HepG2 (cell line): ENCODE measurements around the gene CDK3. TPM values are rescaled to one million over a fixed set of nuclear protein-coding genes. Genes with fewer than 3 reads are reported as not detected.

ENCODE experiments used
- BCLAF1 ChIP-seq: fragments of 450-650 bp; IDR thresholded peaks from 2 replicates; pipeline ENCODE4 v1.6.1; 2017; ENCODE audit warnings: mild to moderate bottlenecking
- FLYWCH1 ChIP-seq: sonication (generic); formaldehyde crosslinking; IDR thresholded peaks from 2 replicates; pipeline ENCODE4 v1.8.1; 2023; ENCODE audit warnings: mild to moderate bottlenecking, missing genetic modification reagents
- FOXC1 ChIP-seq: sonication (generic); formaldehyde crosslinking; IDR thresholded peaks from 2 replicates; pipeline ENCODE4 v1.8.0; 2022; ENCODE audit warnings: mild to moderate bottlenecking, missing genetic modification reagents, borderline replicate concordance
- HNRNPL ChIP-seq: fragments of 200-400 bp; formaldehyde crosslinking; IDR thresholded peaks from 2 replicates; pipeline ENCODE4 v1.6.1; 2017; ENCODE audit warnings: mild to moderate bottlenecking, low read depth, low read length
- IRF9 ChIP-seq: sonication (generic); formaldehyde crosslinking; IDR thresholded peaks from 2 replicates; pipeline ENCODE4 v1.8.0; 2022; ENCODE audit warnings: missing genetic modification reagents, mild to moderate bottlenecking, borderline replicate concordance
- MTERF4 ChIP-seq: sonication (generic); formaldehyde crosslinking; IDR thresholded peaks from 2 replicates; pipeline ENCODE4 v1.8.0; 2023; ENCODE audit warnings: mild to moderate bottlenecking, missing genetic modification reagents
- MXD4 ChIP-seq: IDR thresholded peaks from 2 replicates; pipeline ENCODE4 v1.6.1; 2016; ENCODE audit warnings: mild to moderate bottlenecking, missing biosample characterization, missing genetic modification reagents
- PAF1 ChIP-seq: IDR thresholded peaks from 2 replicates; pipeline ENCODE4 v1.6.1; 2016; ENCODE audit warnings: missing genetic modification reagents, missing compliant biosample characterization
- SCMH1 ChIP-seq: sonication (generic); formaldehyde crosslinking; IDR thresholded peaks from 2 replicates; pipeline ENCODE4 v1.9.0; 2021; ENCODE audit warnings: missing genetic modification reagents, mild to moderate bottlenecking, borderline replicate concordance
- SMARCE1 ChIP-seq: fragments of 450-650 bp; IDR thresholded peaks from 2 replicates; pipeline ENCODE4 v1.6.1; 2017; ENCODE audit warnings: borderline replicate concordance
- XRCC5 ChIP-seq: fragments of 200-400 bp; formaldehyde crosslinking; optimal IDR thresholded peaks from 2 replicates; pipeline ENCODE3; 2017; ENCODE audit warnings: mild to moderate bottlenecking, low read length
- ZBTB42 ChIP-seq: sonication (generic); formaldehyde crosslinking; IDR thresholded peaks from 2 replicates; pipeline ENCODE4 v1.5.0; 2020; ENCODE audit warnings: mild to moderate bottlenecking, missing genetic modification reagents
- ZKSCAN5 ChIP-seq: sonication (generic); formaldehyde crosslinking; IDR thresholded peaks from 2 replicates; pipeline ENCODE4 v1.5.1; 2020; ENCODE audit warnings: mild to moderate bottlenecking, missing genetic modification reagents
- ZNF280B ChIP-seq: sonication (generic); formaldehyde crosslinking; IDR thresholded peaks from 2 replicates; pipeline ENCODE4 v1.5.0; 2020; ENCODE audit warnings: missing genetic modification reagents, mild to moderate bottlenecking, borderline replicate concordance
- ZNF44 ChIP-seq: sonication (generic); formaldehyde crosslinking; IDR thresholded peaks from 2 replicates; pipeline ENCODE4 v1.5.1; 2020; ENCODE audit warnings: mild to moderate bottlenecking, missing genetic modification reagents
- ZNF512 ChIP-seq: sonication (generic); formaldehyde crosslinking; IDR thresholded peaks from 2 replicates; pipeline ENCODE4 v1.4.0; 2020; ENCODE audit warnings: mild to moderate bottlenecking, missing genetic modification reagents
- ZNF556 ChIP-seq: sonication (generic); formaldehyde crosslinking; IDR thresholded peaks from 2 replicates; pipeline ENCODE4 v1.4.0; 2020; ENCODE audit warnings: mild to moderate bottlenecking, missing genetic modification reagents, borderline replicate concordance
- ZNF597 ChIP-seq: sonication (generic); formaldehyde crosslinking; IDR thresholded peaks from 2 replicates; pipeline ENCODE4 v1.5.0; 2020; ENCODE audit warnings: missing genetic modification reagents
- ZNF775 ChIP-seq: sonication (generic); formaldehyde crosslinking; IDR thresholded peaks from 2 replicates; pipeline ENCODE4 v1.4.0; 2020; ENCODE audit warnings: missing genetic modification reagents, mild to moderate bottlenecking, moderate library complexity, borderline replicate concordance
- ZNF781 ChIP-seq: sonication (generic); formaldehyde crosslinking; IDR thresholded peaks from 2 replicates; pipeline ENCODE4 v1.5.1; 2020; ENCODE audit warnings: borderline replicate concordance, mild to moderate bottlenecking, missing genetic modification reagents; ENCODE audit errors: not compliant biosample characterization
- polyA plus RNA-seq, 8 experiments: library from polyadenylated mRNA; depleted of rRNA in 3 of 8; stranded (reverse) in 7 of 8; unstranded in 1 of 8; fragments of >200 nt; fragmentation: Illumina TruSeq in 4 of 8; extraction: Trizol in 4 of 8; gene quantifications; 2 replicates each; pipeline versions ENCODE4 v1.2.1 to v1.2.3, GENCODE V29; 2011 to 2016; ENCODE audit warnings: low read depth in 4 of 8, missing spikeins in 1 of 8, mixed read lengths in 1 of 8; ENCODE audit not compliant: insufficient read depth in 1 of 8
- total RNA-seq, 5 experiments: library from RNA; depleted of rRNA; stranded (reverse); fragments of >200 nt; fragmentation: Illumina TruSeq; extraction: Trizol; gene quantifications; 2 replicates each; pipeline ENCODE4 v1.2.3, GENCODE V29; 2016; ENCODE audit warnings: low read depth in 1 of 5

CDK3 gene
- total and polyA plus RNA-seq, 2 of the 13 experiments (the other 11 are each of a cell fraction or from before 2014, with no cell fraction given): 5.8 to 11.4 TPM

DNA sequence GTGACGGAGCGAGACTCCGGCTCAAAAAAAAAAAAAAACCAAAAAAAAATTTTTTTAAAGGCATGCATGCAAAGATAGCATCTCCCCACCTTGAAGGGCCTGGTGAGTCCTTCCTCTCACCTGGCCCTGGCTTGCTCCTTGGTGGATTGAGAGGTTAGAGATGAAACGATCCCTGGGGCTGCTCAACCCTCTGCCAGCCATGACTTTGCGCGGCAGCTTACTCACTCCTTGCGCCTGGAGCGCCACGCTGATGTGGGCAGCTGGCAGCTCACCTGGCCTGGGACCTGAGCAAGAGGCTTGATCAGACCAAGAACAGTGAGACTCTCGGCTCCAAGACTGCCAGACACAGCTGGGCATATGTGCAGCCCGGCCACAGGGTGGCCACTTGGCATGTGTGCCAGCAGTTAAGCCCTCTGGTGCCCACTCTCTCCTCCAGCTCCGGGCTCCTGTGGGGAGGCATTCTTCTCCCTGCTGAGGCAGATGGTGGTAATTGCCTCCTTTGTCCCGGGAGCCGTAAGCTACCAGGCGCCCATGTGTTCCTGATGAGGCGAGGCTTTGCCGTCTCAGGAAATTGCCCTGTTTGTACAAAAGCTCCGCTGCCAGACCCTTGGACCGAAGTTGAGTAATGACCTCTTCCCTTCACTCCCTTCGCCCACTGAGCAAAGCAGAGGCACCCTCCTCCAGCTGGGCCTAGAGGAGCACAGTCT lies 31.6 kb downstream of the CDK3 start (continued):
- TF ChIP-seq ZNF512 (CRISPR knock-in tag): no peak
- no peak for TF ChIP-seq ZNF597
- TF ChIP-seq BCLAF1: no peak
- no peak for TF ChIP-seq MXD4 (CRISPR knock-in tag)
- TF ChIP-seq FLYWCH1: no peak
- no peak for TF ChIP-seq SMARCE1
- peak; percentile 80 for TF ChIP-seq XRCC5
- peak; percentile 65 for TF ChIP-seq FOXC1 (CRISPR knock-in tag)
- no peak for TF ChIP-seq ZNF44 (CRISPR knock-in tag)
- TF ChIP-seq IRF9 (CRISPR knock-in tag): no peak; the same call in 1 of the 2 replicates
- TF ChIP-seq ZKSCAN5 (CRISPR knock-in tag): no peak
- no peak for TF ChIP-seq ZNF781 (CRISPR knock-in tag)
- no peak for TF ChIP-seq MTERF4 (CRISPR knock-in tag)
- TF ChIP-seq SCMH1 (CRISPR knock-in tag): no peak
- TF ChIP-seq ZNF556 (CRISPR knock-in tag): no peak
- TF ChIP-seq ZBTB42: 0 out of 2 replicates have a peak, but pooled peaks have one; percentile 53
- peak; percentile 99 for TF ChIP-seq HNRNPL
- no peak for TF ChIP-seq ZNF775 (CRISPR knock-in tag)
- TF ChIP-seq ZNF280B (CRISPR knock-in tag): peak; percentile 67; the same call in 1 of the 2 replicates
- TF ChIP-seq PAF1 (CRISPR knock-in tag): no peak
